HG03139 (cell line): Measurements from ENCODE around the gene PTCSC3.

Source experiments
- ATAC-seq: cut with Tn5 transposase; IDR thresholded peaks from one replicate; pipeline ENCODE4 v1.9.1; 2021; ENCODE audit not compliant: unreplicated experiment

The PTCSC3 gene

DNA sequence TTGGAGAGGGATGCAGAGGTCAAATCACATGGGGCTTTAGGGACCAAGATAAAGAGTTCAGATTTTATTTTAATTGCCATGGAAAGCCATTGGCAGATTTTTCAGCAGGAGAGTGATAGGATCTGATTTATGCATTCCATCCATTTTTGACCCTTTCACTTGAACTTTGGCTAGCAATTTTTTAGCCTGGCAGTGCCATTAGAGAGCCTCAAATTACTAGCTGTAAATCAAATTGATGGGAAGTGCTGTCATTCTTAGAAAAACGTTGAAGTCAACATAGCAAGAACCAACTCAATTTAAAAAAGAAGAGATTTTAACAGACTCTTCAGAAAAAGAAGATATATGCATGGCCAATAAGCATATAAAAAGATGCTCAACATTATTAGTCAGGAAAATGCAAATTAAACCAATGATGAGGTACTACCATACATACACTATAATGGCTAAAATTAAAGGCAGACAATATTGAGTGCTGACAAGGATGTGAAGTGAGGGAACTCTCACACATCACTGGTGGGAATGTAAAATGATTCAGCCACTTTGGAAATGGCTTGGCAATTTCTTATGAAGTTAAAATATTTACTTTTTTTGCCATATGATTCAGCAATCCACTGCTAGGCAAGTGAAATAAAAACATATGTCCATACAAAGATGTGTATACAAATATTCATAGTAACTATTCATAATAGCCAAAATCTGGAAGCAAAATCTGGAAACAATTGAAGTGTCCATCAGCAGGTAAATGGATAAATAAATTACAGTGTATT, 89.7 kb downstream of the PTCSC3 start:
- no peak for ATAC-seq

DNA sequence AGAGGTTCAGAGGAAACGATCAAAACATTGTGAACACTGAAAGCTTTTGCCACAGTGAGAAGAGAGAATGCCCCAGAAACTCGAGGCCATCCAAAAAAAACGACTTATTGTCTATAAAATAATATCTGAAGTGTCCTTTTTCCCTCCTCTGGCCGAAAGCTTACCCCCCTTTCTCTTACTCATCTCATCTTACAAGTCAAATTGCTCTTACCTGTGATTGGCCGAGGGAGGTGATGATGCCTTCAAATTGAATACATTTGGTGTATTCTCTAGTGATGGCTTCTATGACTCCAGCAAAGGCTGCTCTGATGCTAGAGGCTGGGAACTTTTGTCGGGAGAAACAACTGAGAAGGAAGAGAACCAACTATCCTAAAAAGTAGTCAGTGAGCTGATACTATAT, 90.7 kb downstream of the PTCSC3 start:
- no peak for ATAC-seq
